Non-pigmented ciliary epithelial cell (primary cell): ENCODE results near the gene LRFN3.
"Not testable (repeated sequence)": the region's sequence is repeated elsewhere in the genome, so short reads cannot be mapped to it uniquely, and the experiment has no call there.

ENCODE experiments used
- DNase-seq: peaks from one replicate; pipeline ENCODE4 v3.0.0-alpha.2; 2010; ENCODE audit warnings: low read depth

LRFN3 gene

GRCh38 chr19:35907377-35907745 lies 28.8 kb upstream of the LRFN3 start:
- no peak for DNase-seq

- DNase-seq = no peak
Observed at GRCh38 chr19:35908010-35908441, 28.1 kb upstream of the LRFN3 start, which contains the start of gene TYROBP. Gene TYROBP (minus strand): TSS chr19:35908295. CDS start chr19:35908228, 67 bp downstream.

- DNase-seq = no peak
Observed at GRCh38 chr19:35908973-35909683, 27.0 kb upstream of the LRFN3 start.

DNA sequence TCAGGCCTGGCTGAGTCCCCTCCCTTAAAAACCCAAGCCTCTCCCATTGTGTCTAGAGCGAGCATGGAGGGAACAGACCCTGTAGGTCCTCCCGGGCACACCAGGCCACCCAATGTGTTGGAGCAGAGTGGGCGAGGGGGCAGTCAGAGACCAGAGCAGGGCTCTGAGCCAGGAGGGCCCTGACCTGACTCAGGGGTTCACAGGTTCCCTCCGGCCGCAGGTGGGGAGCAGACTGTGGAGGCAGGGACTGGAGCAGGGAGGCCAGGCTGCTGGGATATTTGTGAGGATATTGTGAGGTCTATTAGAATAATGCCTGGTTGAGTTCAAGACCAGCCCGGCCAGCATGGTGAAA lies 26.5 kb upstream of the LRFN3 start:
- DNase-seq = no peak

DNA sequence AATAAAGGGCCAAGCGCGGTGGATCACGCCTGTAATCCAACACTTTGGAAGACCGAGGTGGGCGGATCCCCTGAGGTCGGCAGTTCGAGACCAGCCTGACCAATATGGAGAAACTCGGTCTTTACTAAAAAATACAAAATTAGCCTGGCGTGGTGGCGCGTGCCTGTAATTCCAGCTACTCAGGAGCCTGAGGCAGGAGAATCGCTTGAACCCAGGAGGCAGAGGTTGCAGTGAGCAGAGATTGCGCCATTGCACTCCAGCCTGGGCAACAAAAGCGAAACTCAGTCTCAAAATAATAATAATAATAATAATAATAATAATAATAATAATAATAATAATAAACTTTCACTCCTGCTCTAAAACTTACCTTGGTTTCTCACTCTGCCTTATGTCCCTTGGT lies 25.8 kb upstream of the LRFN3 start:
- DNase-seq = not testable (repeated sequence)

DNA sequence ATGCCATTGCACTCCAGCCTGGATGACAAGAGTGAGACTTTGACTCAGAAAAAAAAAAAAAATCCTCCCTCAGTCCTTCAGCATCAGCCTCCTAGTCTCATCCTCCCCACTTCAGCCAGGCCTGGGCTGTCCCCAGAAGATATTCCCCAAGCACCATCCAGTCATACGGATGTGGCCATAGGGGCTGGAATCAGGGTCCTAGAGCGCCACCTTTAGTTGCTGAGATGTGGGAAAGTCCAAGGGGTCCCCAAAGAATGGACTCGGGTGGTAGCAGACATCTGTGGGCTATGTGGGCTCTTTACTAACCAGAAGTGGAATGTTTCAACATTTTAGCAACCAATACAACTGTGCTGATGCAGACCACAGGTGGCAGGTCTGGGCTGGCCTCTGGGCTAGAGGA lies 25.0 kb upstream of the LRFN3 start:
- DNase-seq = no peak

DNA sequence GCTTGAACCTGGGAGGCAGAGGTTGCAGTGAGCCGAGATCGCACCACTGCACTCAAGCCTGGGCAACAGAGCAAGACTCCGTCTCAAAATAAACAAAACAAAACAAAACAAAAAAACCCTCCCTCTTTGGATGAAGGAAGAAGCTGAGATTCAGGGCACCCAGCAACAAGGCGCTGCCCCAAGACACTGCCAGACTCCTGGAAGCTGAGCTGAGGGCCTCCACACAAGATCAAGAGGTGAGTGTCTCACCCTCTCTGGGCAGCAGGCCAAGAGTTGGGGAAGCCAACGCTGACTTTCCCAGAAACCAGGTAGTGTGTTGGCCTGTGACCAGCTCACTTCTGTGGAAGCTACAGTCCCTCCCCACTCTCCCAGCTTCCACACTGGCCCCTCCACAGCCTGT lies 24.4 kb upstream of the LRFN3 start:
- no peak for DNase-seq

- no peak for DNase-seq
Observed at GRCh38 chr19:35913589-35913988, 22.6 kb upstream of the LRFN3 start.

- no peak for DNase-seq
Observed at GRCh38 chr19:35915443-35915842, 20.7 kb upstream of the LRFN3 start.

- no peak for DNase-seq
Observed at GRCh38 chr19:35919306-35919705, 16.9 kb upstream of the LRFN3 start.

GRCh38 chr19:35921012-35921411 lies 15.2 kb upstream of the LRFN3 start:
- DNase-seq = no peak

- DNase-seq = no peak
Observed at GRCh38 chr19:35925501-35925900, 10.7 kb upstream of the LRFN3 start.

DNA sequence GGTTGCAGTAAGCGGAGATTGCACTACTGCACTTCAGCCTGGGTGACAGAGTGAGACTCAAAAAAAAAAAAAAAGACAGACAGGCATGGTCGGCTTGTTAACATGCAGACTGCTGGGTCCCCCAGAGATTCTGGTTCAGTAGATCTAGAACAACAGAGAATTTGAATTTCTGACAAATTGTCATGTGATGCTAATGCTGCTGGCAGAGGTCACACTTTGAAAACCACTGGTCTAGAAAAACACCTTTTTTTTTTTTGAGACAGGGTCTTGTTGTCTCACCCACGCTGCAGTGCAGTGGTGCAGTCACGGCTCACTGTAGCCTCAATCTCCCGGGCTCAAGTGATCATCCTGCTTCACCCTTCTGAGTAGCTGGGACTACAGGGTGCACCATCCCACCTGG lies 7.7 kb upstream of the LRFN3 start:
- DNase-seq = no peak

DNA sequence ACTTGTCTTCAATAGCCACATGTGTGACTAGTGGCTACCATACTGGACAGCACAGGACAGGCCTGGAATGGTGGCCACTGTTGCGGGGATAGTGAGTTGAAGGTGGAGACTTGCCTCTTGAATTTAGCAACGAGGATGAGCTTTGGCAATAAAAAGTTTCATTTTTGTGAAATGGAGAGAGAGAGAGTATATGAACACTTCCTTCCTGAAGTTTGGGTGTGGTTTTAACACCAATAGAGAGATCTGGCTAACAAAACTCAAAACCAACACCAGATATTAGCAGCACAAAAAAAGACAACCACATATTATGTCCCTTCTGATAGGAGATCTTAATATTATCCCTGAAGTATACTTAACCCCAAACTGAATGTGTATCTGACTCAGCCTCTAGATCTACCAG lies 6.3 kb upstream of the LRFN3 start:
- no peak for DNase-seq

DNA sequence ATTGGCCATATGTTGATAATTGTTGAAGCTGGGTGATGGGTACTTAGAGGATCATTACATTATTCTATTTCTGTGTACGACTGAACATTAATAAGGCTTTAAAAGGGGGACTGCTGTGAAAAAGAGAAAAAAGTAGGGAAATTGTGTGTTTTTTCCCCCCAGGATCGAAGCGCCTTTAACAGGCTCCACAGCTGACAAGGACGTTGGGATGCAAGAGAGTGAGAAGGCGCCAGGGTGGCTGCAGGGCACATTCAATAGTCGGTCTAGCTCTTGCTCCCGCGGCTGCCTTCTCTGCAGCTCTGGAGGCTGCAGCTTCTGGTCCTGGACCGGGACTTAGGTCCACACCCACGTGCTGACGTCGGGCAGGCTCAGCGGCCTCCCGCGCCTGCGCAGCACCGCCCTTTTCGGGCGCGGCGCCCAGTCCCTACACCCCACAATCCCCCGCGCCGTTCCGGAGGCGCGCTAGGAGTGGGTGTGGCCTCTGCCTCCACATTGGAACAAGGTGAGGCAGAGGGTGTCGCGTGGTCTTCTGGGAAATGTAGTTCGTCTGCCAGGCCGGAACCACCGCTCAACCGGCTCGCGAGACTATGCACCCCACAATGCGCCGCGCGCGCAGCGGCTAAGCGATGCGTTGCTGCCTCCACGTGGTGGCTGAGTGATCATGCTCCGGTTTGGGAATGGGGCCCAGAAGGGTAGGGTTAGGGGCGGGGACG lies 4.9 kb upstream of the LRFN3 start:
- DNase-seq = peak; percentile 97

DNA sequence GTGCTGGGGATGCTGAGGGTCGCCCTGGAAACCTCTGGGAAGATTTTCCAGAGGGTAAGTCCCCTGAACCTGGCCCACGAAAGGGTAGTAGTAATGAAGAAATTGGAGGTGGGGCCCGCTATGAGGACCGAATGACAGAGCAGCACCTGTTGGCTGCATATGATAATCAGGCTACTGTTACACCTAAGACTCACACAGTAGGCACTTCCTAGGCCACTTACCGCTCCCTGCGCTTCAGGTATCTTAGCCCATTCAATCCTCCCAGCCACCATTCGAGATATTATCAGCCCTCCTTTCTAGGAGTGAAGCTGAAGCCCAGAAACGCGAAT lies 4.3 kb upstream of the LRFN3 start:
- no peak for DNase-seq

- DNase-seq = no peak
Observed at GRCh38 chr19:35932291-35932936, 3.8 kb upstream of the LRFN3 start.

- DNase-seq = no peak
Observed at GRCh38 chr19:35936738-35937268, 629 bp downstream of the LRFN3 start.

DNA sequence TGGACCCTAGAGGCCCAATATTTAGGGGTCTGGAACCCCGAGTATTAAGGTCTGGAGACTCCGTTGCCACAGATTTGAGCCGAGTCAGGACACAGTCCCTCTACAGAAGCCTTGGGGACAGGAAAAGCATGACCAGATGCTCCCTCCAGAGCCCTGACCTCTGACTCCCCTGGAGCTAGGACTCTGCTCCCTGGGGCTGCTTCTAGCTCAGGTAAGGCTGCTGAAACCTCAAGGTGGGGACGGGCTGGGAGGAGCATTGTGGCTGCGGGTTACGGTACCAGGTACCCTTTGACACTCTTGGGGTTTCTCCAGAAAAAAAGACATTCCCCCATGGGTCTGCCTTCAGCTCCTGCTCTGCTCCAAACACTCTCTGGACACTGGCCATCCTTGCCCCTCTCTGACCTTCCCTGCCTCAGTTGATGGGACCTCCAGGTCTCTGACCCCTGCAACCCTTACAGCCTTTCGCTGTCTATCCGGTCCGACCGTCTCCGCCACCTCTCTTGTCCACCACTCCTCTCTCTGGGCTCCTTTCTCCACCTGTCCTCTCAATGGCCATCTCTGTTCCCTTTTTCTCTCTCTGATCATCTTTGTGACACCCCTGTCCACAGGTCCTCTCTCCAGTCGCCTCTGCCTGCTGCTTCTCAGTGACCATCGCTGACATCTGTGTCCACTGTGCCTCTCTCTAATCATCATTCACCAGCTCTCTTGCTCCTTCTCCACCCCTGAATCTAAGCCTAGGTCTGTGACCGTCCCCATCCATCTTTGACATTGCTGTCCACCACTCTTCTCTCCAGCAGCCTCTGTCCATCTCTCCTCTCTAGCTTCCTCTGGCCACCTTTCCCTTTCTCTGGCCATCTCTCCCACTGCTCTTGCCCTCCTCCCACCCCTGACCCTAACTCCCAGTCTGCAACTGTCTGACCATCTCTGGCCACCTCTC lies 1.4 kb downstream of the LRFN3 start:
- no peak for DNase-seq

DNA sequence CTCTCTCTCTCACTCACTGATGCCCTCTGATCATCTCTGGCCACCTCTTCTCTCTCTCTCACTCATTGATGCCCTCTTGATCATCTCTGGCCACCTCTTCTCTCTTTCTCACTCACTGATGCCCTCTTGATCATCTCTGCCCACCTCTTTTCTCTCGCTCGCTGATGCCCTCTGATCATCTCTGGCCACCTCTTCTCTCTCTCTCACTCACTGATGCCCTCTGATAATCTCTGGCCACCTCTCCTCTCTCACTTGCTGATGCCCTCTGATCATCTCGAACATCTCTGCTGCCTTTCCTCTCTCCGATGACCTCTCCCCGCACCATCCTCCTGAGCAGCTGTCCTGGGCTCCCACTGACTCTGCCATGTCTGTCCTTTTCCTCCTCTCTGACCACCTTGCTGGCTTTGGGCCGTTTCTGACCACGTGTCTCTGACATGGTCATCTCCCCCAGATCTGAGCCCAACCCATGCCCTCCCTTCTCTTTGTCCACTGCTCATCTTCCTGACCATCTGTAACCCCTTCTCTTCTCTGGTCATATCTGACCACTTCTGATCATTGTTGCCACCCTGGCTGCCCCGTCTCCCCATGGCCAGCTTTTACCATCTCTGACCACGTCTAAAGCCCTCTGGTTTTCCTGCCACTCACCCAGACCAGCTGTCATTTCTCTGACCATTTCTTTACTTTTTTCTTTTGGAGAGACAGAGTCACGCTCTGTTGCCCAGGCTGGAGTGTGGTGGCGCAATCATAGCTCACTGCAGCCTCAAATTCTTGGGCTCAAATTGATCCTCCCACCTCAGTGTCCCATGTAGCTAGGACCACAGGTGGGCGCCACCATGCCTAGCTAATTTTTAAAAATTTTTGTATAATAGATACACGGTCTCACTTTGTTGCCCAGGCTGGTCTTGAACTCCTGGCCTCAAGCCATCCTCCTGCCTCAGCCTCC lies 2.4 kb downstream of the LRFN3 start:
- no peak for DNase-seq
